Endometrial microvascular endothelial cells (primary cell): ENCODE data around the gene AFAP1L1. TPM values are rescaled to one million over a fixed set of nuclear protein-coding genes. Genes with fewer than 3 reads are reported as not detected.
"Not testable (repeated sequence)": the region's sequence is repeated elsewhere in the genome, so short reads cannot be mapped to it uniquely, and the experiment has no call there.

Experiments
- in situ Hi-C: cut with HindIII; loops from 2 replicates; pipeline ENCODE4 v1.10.0; 2017; ENCODE audit warnings: low sequenced_read_pairs, low pct_unique_long_range_greater_than_20kb; ENCODE audit errors: inconsistent ontology term
- total RNA-seq: library from RNA; depleted of rRNA; stranded (reverse); fragments of >200 nt; gene quantifications from one replicate; pipeline ENCODE4 v1.2.3, GENCODE V29; 2015; ENCODE audit errors: inconsistent ontology term

Gene AFAP1L1
- total RNA-seq, 1 donor from 2014 or later, result 41.8 TPM

GRCh38 chr5:149257889-149258705, 13.6 kb upstream of the AFAP1L1 start:
- in situ Hi-C loops, result no loop called here

GRCh38 chr5:149260761-149261160, 10.9 kb upstream of the AFAP1L1 start:
- in situ Hi-C loops, result no loop called here

- in situ Hi-C loops, result no loop called here
Measured at GRCh38 chr5:149261246-149261645, 10.4 kb upstream of the AFAP1L1 start.

- in situ Hi-C loops, result no loop called here
Measured at GRCh38 chr5:149262315-149262714, 9.3 kb upstream of the AFAP1L1 start.

GRCh38 chr5:149264439-149265067, 7.1 kb upstream of the AFAP1L1 start:
- in situ Hi-C loops, result no loop called here

GRCh38 chr5:149265068-149265465, 6.6 kb upstream of the AFAP1L1 start:
- in situ Hi-C loops, result no loop called here

GRCh38 chr5:149265597-149265996, 6.1 kb upstream of the AFAP1L1 start:
- in situ Hi-C loops, result no loop called here

GRCh38 chr5:149267241-149267973, 4.3 kb upstream of the AFAP1L1 start:
- in situ Hi-C loops, result no loop called here

- in situ Hi-C loops, result no loop called here
Measured at GRCh38 chr5:149268928-149269557, 2.6 kb upstream of the AFAP1L1 start.

- in situ Hi-C loops, result no loop called here
Measured at GRCh38 chr5:149271195-149271715, 404 bp upstream of the AFAP1L1 start.

- in situ Hi-C loops, result not testable (repeated sequence)
Measured at GRCh38 chr5:149272781-149273180, 1.1 kb downstream of the AFAP1L1 start.

- in situ Hi-C loops, result no loop called here
Measured at GRCh38 chr5:149273237-149273636, 1.6 kb downstream of the AFAP1L1 start.

- in situ Hi-C loops, result no loop called here
Measured at GRCh38 chr5:149273950-149274349, 2.3 kb downstream of the AFAP1L1 start.

- in situ Hi-C loops, result no loop called here
Measured at GRCh38 chr5:149274939-149275338, 3.3 kb downstream of the AFAP1L1 start.

- in situ Hi-C loops, result no loop called here
Measured at GRCh38 chr5:149277801-149278200, 6.1 kb downstream of the AFAP1L1 start.

- in situ Hi-C loops, result no loop called here
Measured at GRCh38 chr5:149278451-149279210, 7.0 kb downstream of the AFAP1L1 start.

- in situ Hi-C loops, result no loop called here
Measured at GRCh38 chr5:149279661-149280060, 8.0 kb downstream of the AFAP1L1 start.

- in situ Hi-C loops, result no loop called here
Measured at GRCh38 chr5:149280124-149280523, 8.5 kb downstream of the AFAP1L1 start.
